CD14-positive monocyte (primary cell): ENCODE data around the gene PAX9. TPM values are rescaled to one million over a fixed set of nuclear protein-coding genes. Genes with fewer than 3 reads are reported as not detected.

ENCODE experiments used
- DNase-seq, 3 donors: peaks; one replicate each; pipeline ENCODE4 v3.0.0-alpha.2; 2011 to 2022
- H2AFZ ChIP-seq: 2 replicates; pipeline ENCODE4 v1.6.0; 2012; ENCODE audit warnings: mild to moderate bottlenecking, low read depth, low read length, inconsistent platforms; ENCODE audit not compliant: insufficient read depth, poor library complexity, severe bottlenecking
- H3K27ac ChIP-seq, 2 donors: 1 replicate in 1 of 2; 2 replicates in 1 of 2; pipeline ENCODE4 v1.5.1; 2012 to 2013; ENCODE audit warnings: low read length in 2 of 2, control low read depth in 1 of 2, inconsistent platforms in 1 of 2, low read depth in 1 of 2, mild to moderate bottlenecking in 1 of 2
- H3K27me3 ChIP-seq, 2 donors: one replicate each; pipeline versions ENCODE4 v1.6.0 to v1.6.1; 2011 to 2013; ENCODE audit warnings: low read length in 2 of 2; ENCODE audit not compliant: control insufficient read depth in 2 of 2, insufficient read depth in 2 of 2
- H3K36me3 ChIP-seq, 2 donors: replicated peaks in 1 of 2; 1 replicate in 1 of 2; 2 replicates in 1 of 2; pipeline versions ENCODE4 v1.5.1 to v1.6.1; 2012 to 2013; ENCODE audit warnings: low read length in 2 of 2, control low read depth in 1 of 2, inconsistent platforms in 1 of 2, mild to moderate bottlenecking in 1 of 2; ENCODE audit not compliant: insufficient read depth in 2 of 2, control insufficient read depth in 1 of 2
- H3K4me1 ChIP-seq, 2 donors: 1 replicate in 1 of 2; 2 replicates in 1 of 2; pipeline versions ENCODE4 v1.5.1 to v1.6.1; 2012 to 2013; ENCODE audit warnings: low read length in 2 of 2, control low read depth in 1 of 2, inconsistent platforms in 1 of 2, mild to moderate bottlenecking in 1 of 2, moderate library complexity in 1 of 2; ENCODE audit not compliant: insufficient read depth in 2 of 2, control insufficient read depth in 1 of 2
- H3K4me2 ChIP-seq: replicated peaks from 2 replicates; pipeline ENCODE3; 2012; ENCODE audit warnings: low read length, moderate library complexity, mild to moderate bottlenecking; ENCODE audit not compliant: poor library complexity, severe bottlenecking; ENCODE audit errors: extremely low read depth
- H3K4me3 ChIP-seq, 3 experiments: fragments of 200-600 bp in 1 of 3; sonication (generic) in 1 of 3; replicated peaks in 1 of 3; 1 replicate in 2 of 3; 2 replicates in 1 of 3; pipeline ENCODE4 v1.5.1; 2011 to 2013; ENCODE audit warnings: low read length in 3 of 3, mild to moderate bottlenecking in 3 of 3, control low read depth in 2 of 3, low read depth in 2 of 3, inconsistent platforms in 1 of 3, moderate library complexity in 1 of 3
- H3K79me2 ChIP-seq: 2 replicates; pipeline ENCODE4 v1.6.0; 2012; ENCODE audit warnings: mild to moderate bottlenecking, control low read depth, inconsistent platforms, low read length, moderate library complexity; ENCODE audit not compliant: insufficient read depth
- H3K9ac ChIP-seq: 2 replicates; pipeline ENCODE4 v1.6.0; 2017; ENCODE audit warnings: low read length, mild to moderate bottlenecking; ENCODE audit not compliant: insufficient read depth, poor library complexity, severe bottlenecking
- H3K9me3 ChIP-seq, 2 donors: replicated peaks in 1 of 2; 1 replicate in 1 of 2; 2 replicates in 1 of 2; pipeline versions ENCODE4 v1.5.1 to v1.6.1; 2012 to 2013; ENCODE audit warnings: low read length in 2 of 2, control low read depth in 1 of 2; ENCODE audit not compliant: control insufficient read depth in 1 of 2, insufficient read depth in 1 of 2
- H4K20me1 ChIP-seq: 2 replicates; pipeline ENCODE4 v1.6.0; 2012; ENCODE audit warnings: mild to moderate bottlenecking, low read length, control low read depth, moderate library complexity; ENCODE audit not compliant: insufficient read depth
- H3K27ac Mint-ChIP-seq, 7 donors: one replicate each; pipeline ENCODE4 v1.8.0; 2020; ENCODE audit warnings: mild to moderate bottlenecking in 7 of 7, mixed read lengths in 7 of 7, moderate library complexity in 6 of 7, inconsistent platforms in 2 of 7
- H3K27me3 Mint-ChIP-seq, 3 donors: one replicate each; pipeline ENCODE4 v1.8.0; 2021 to 2022; ENCODE audit warnings: low read depth in 3 of 3, mild to moderate bottlenecking in 3 of 3, mixed read lengths in 3 of 3, moderate library complexity in 3 of 3, inconsistent platforms in 1 of 3
- H3K36me3 Mint-ChIP-seq, 2 donors: one replicate each; pipeline ENCODE4 v1.8.0; 2020; ENCODE audit warnings: mixed read lengths in 2 of 2, inconsistent platforms in 1 of 2, mild to moderate bottlenecking in 1 of 2
- H3K4me1 Mint-ChIP-seq: one replicate; pipeline ENCODE4 v1.8.0; 2020; ENCODE audit warnings: mild to moderate bottlenecking, mixed read lengths
- H3K4me3 Mint-ChIP-seq, 2 donors: one replicate each; pipeline ENCODE4 v1.8.0; 2020; ENCODE audit warnings: mild to moderate bottlenecking in 2 of 2, mixed read lengths in 2 of 2, moderate library complexity in 1 of 2
- H3K9me3 Mint-ChIP-seq, 7 donors: one replicate each; pipeline ENCODE4 v1.8.0; 2020 to 2022; ENCODE audit warnings: mixed read lengths in 7 of 7, mild to moderate bottlenecking in 6 of 7, moderate library complexity in 6 of 7, inconsistent platforms in 2 of 7
- CTCF ChIP-seq: fragments of 200-600 bp; IDR thresholded peaks from one replicate; pipeline ENCODE4 v1.8.0; 2022; ENCODE audit warnings: antibody characterized with exemption, mild to moderate bottlenecking
- WGBS: methylation state at CpG from one replicate; pipeline ENCODE4 v1.1.5; 2013; ENCODE audit warnings: missing lambda C conversion rate; ENCODE audit not compliant: insufficient coverage; 5-methylcytosine and 5-hydroxymethylcytosine counted together
- intact Hi-C, 2 donors: fragments of 100-400 bp; cut with micrococcal nuclease; formaldehyde crosslinking; loops; one replicate each; pipeline versions ENCODE4 v1.15.0 to v1.15.1; 2023
- polyA plus RNA-seq, 3 donors: library from polyadenylated mRNA; depleted of rRNA in 1 of 3; unstranded in 2 of 3; stranded (reverse) in 1 of 3; fragments of 300-500 nt in 2 of 3; fragments of >200 nt in 1 of 3; fragmentation: Illumina TruSeq in 2 of 3; gene quantifications; 1 replicate in 2 of 3; 2 replicates in 1 of 3; pipeline ENCODE4 v1.2.3, GENCODE V29; 2012 to 2021

Gene PAX9
- polyA plus RNA-seq, 3 donors, result not detected

DNA sequence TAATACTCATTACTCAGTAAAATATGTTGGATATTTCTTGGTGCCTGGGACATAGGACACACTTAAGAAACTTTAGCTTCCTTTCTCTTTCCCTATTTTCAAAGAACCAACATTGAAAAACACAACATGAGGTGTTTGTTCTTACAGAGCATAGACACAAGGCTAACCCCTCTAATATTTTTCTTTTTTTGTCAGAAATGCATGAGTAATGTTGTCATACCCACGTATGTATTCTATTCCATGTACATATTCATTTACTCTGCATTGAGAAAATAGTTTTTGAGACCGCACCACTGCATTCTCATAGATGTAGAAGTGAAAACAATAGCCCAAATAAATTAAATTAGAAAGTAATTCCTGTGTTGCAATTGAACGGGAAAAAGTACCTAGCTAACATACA, 13.0 kb downstream of the PAX9 start:
- Histone ChIP-seq H3K9me3 (no peaks in the 10 kb centered on the region), H3K9ac (no peak overlapping the region), H3K4me2 (no peak overlapping the region), H3K27ac (no peak overlapping the region), H3K36me3 (no peaks in the 10 kb centered on the region), H4K20me1 (no peaks in the 10 kb centered on the region), H2AFZ (no peak overlapping the region), H3K4me3 (no peak overlapping the region), H3K27me3 (peaks cover 15 to 57% of the 10 kb centered on the region in 2 donors), H3K4me1 (no peaks in the 10 kb centered on the region), H3K79me2 (no peaks in the 10 kb centered on the region)
- H3K36me3 Mint-ChIP-seq, result no peaks in the 10 kb centered on the region
- H3K9me3 Mint-ChIP-seq, result peaks cover 0 to 3% (median 0%) of the 10 kb centered on the region in 7 donors
- intact Hi-C loops, result no loop called here
- H3K27ac Mint-ChIP-seq, result no peak overlapping the region
- WGBS, result no CpG with 5 or more reads among the region's 3 CpGs
- DNase-seq, result no peak
- no peak overlapping the region for H3K4me3 Mint-ChIP-seq
- H3K4me1 Mint-ChIP-seq, result no peaks in the 10 kb centered on the region
- peaks cover 9 to 33% (median 15%) of the 10 kb centered on the region in 3 donors for H3K27me3 Mint-ChIP-seq
- TF ChIP-seq CTCF, result no peak

DNA sequence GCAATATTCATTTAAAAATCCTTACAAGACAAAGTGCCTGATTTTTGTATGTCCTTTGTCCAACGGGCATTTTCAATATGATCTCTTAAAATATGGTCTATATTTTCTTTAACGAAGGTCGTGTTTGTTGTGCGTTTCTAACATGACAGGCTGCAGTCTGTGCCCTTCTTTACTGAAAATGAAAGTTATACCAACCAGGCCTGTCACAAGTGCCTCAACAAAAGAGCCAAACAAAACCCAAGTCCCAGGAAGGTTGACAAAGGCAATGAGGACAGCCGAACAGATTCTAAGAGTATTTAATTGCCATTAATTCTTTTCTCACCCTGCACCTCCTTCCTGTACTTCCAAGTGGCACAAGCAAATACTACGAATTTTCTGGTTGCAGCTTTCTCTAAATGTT, 13.9 kb downstream of the PAX9 start:
- no peaks in the 10 kb centered on the region for H3K4me1 ChIP-seq
- H3K9ac ChIP-seq, result no peak overlapping the region

More for the DNA sequence above, 13.9 kb downstream of the PAX9 start:
- WGBS, result 60% methylated on average over 1 of the region's 6 CpGs
- H2AFZ ChIP-seq, result no peak overlapping the region
- no peak overlapping the region for H3K4me2 ChIP-seq
- Mint-ChIP-seq H3K27ac (no peak overlapping the region), H3K4me3 (no peak overlapping the region), H3K36me3 (no peaks in the 10 kb centered on the region), H3K27me3 (peaks cover 9 to 33% (median 15%) of the 10 kb centered on the region in 3 donors), H3K9me3 (peaks cover 0 to 3% (median 0%) of the 10 kb centered on the region in 7 donors), H3K4me1 (no peaks in the 10 kb centered on the region)
- no peak for TF ChIP-seq CTCF
- H3K36me3 ChIP-seq, result no peaks in the 10 kb centered on the region
- no peaks in the 10 kb centered on the region for H4K20me1 ChIP-seq
- no peak overlapping the region for H3K4me3 ChIP-seq
- no peak for DNase-seq
- no peak overlapping the region for H3K27ac ChIP-seq
- H3K27me3 ChIP-seq, result peaks cover 15 to 48% of the 10 kb centered on the region in 2 donors
- H3K79me2 ChIP-seq, result no peaks in the 10 kb centered on the region
- no peaks in the 10 kb centered on the region for H3K9me3 ChIP-seq
- intact Hi-C loops, result no loop called here
